B cell (primary cell): ENCODE results near the gene ESPN. TPM values are rescaled to one million over a fixed set of nuclear protein-coding genes. Genes with fewer than 3 reads are reported as not detected.

Source experiments
- ATAC-seq: fragments of 200-7000 bp; cut with Tn5 transposase; one replicate; pipeline ENCODE4 v1.10.0; 2021; ENCODE audit warnings: low read depth, mild to moderate bottlenecking, moderate number of reproducible peaks, moderate library complexity
- CTCF ChIA-PET: fragments of 350-600 bp; sonication (Branson Sonifier 250); formaldehyde crosslinking; loops from one replicate; lab custom pipeline; 2021; ENCODE audit warnings: antibody characterized with exemption, inconsistent platforms; lab: Charles Lee
- POLR2A ChIA-PET: fragments of 350-600 bp; sonication (Branson Sonifier 250); formaldehyde crosslinking; loops from one replicate; lab custom pipeline; 2021; ENCODE audit warnings: antibody characterized with exemption; lab: Charles Lee
- DNase-seq: peaks from one replicate; pipeline ENCODE4 v3.0.0; 2013
- H2AFZ ChIP-seq: 2 replicates; pipeline ENCODE4 v1.6.1; 2012; ENCODE audit warnings: mild to moderate bottlenecking, low read depth, low read length; ENCODE audit not compliant: insufficient read depth, poor library complexity, severe bottlenecking
- H3K27ac ChIP-seq, 2 donors: 1 replicate in 1 of 2; 2 replicates in 1 of 2; pipeline ENCODE4 v1.5.1; 2012 to 2013; ENCODE audit warnings: low read length in 2 of 2, mild to moderate bottlenecking in 2 of 2, moderate library complexity in 1 of 2
- H3K27me3 ChIP-seq, 4 experiments: fragments of 200-600 bp in 1 of 4; sonication (generic) in 1 of 4; replicated peaks in 1 of 4; 1 replicate in 2 of 4; 2 replicates in 2 of 4; pipeline versions ENCODE4 v1.6.1 to v1.7.0; 2013 to 2016; ENCODE audit warnings: low read length in 3 of 4, mild to moderate bottlenecking in 2 of 4, mixed read lengths in 1 of 4, moderate library complexity in 1 of 4; ENCODE audit not compliant: insufficient read depth in 4 of 4, control insufficient read depth in 3 of 4; ENCODE audit errors: control extremely low read depth in 1 of 4
- H3K36me3 ChIP-seq, 2 experiments: replicated peaks in 1 of 2; 1 replicate in 1 of 2; 2 replicates in 1 of 2; pipeline versions ENCODE4 v1.6.1 to v1.7.1; 2013; ENCODE audit warnings: low read length in 1 of 2; ENCODE audit not compliant: insufficient read depth in 2 of 2, control insufficient read depth in 1 of 2; ENCODE audit errors: control extremely low read depth in 1 of 2, extremely low read depth in 1 of 2
- H3K4me1 ChIP-seq, 2 donors: fragments of 200-600 bp in 1 of 2; sonication (generic) in 1 of 2; 1 replicate in 1 of 2; 2 replicates in 1 of 2; pipeline versions ENCODE4 v1.5.1 to v1.6.1; 2013 to 2017; ENCODE audit warnings: low read length in 2 of 2; ENCODE audit not compliant: control insufficient read depth in 2 of 2, insufficient read depth in 2 of 2
- H3K4me2 ChIP-seq: replicated peaks from 2 replicates; pipeline ENCODE3; 2012; ENCODE audit warnings: mild to moderate bottlenecking, low read depth, low read length; ENCODE audit not compliant: poor library complexity, severe bottlenecking
- H3K4me3 ChIP-seq, 5 experiments: fragments of 200-600 bp in 1 of 5; sonication (generic) in 1 of 5; 1 replicate in 3 of 5; 2 replicates in 2 of 5; pipeline versions ENCODE4 v1.5.1 to v1.7.0; 2011 to 2016; ENCODE audit warnings: low read length in 4 of 5, mild to moderate bottlenecking in 4 of 5, low read depth in 2 of 5, control low read depth in 1 of 5, moderate library complexity in 1 of 5; ENCODE audit not compliant: insufficient read depth in 1 of 5; ENCODE audit errors: control extremely low read depth in 1 of 5, extremely low read depth in 1 of 5
- H3K79me2 ChIP-seq: fragments of 200-600 bp; sonication (generic); one replicate; pipeline ENCODE4 v1.6.0; 2016; ENCODE audit warnings: low read length; ENCODE audit not compliant: control insufficient read depth, insufficient read depth
- H3K9ac ChIP-seq: fragments of 200-600 bp; sonication (generic); 2 replicates; pipeline ENCODE4 v1.6.1; 2017; ENCODE audit warnings: mild to moderate bottlenecking, low read length, moderate library complexity
- H3K9me3 ChIP-seq, 3 donors: one replicate each; pipeline versions ENCODE4 v1.6.1 to v1.7.1; 2013; ENCODE audit warnings: low read length in 2 of 3; ENCODE audit not compliant: control insufficient read depth in 2 of 3, insufficient read depth in 1 of 3; ENCODE audit errors: control extremely low read depth in 1 of 3
- H4K20me1 ChIP-seq: 2 replicates; pipeline ENCODE4 v1.6.0; 2012; ENCODE audit warnings: mild to moderate bottlenecking, low read length; ENCODE audit not compliant: insufficient read depth, control insufficient read depth, poor library complexity, severe bottlenecking
- H3K27ac Mint-ChIP-seq: one replicate; pipeline ENCODE4 v1.8.0; 2021; ENCODE audit warnings: mixed read lengths
- H3K27me3 Mint-ChIP-seq: one replicate; pipeline ENCODE4 v1.8.0; 2021; ENCODE audit warnings: mixed read lengths
- H3K4me1 Mint-ChIP-seq: one replicate; pipeline ENCODE4 v1.8.0; 2021; ENCODE audit warnings: mixed read lengths
- H3K4me3 Mint-ChIP-seq: one replicate; pipeline ENCODE4 v1.8.0; 2021; ENCODE audit warnings: mixed read lengths
- H3K9me3 Mint-ChIP-seq: one replicate; pipeline ENCODE4 v1.8.0; 2022; ENCODE audit warnings: mixed read lengths; ENCODE audit not compliant: insufficient read depth
- CTCF ChIP-seq: fragments of 200-600 bp; IDR thresholded peaks from one replicate; pipeline ENCODE4 v1.8.0; 2022; ENCODE audit warnings: antibody characterized with exemption, mild to moderate bottlenecking
- EZH2 ChIP-seq: IDR thresholded peaks from 2 replicates; pipeline ENCODE4 v1.6.1; 2012; ENCODE audit warnings: borderline replicate concordance, low read depth, mild to moderate bottlenecking, moderate library complexity, low read length; ENCODE audit not compliant: insufficient read depth, poor library complexity, severe bottlenecking
- WGBS: methylation state at CpG from one replicate; pipeline ENCODE4 v1.1.5; 2013; ENCODE audit warnings: missing lambda C conversion rate; ENCODE audit not compliant: insufficient coverage; 5-methylcytosine and 5-hydroxymethylcytosine counted together
- intact Hi-C: fragments of 100-400 bp; cut with micrococcal nuclease; formaldehyde crosslinking; loops from one replicate; pipeline ENCODE4 v1.10.0; 2022
- polyA plus RNA-seq: library from polyadenylated mRNA; depleted of rRNA; stranded (reverse); fragments of >200 nt; gene quantifications from 2 replicates; pipeline ENCODE4 v1.2.3, GENCODE V29; 2012
- total RNA-seq, 2 donors: library from RNA; stranded (reverse); fragments of 120-200 nt in 1 of 2; gene quantifications; 1 replicate in 1 of 2; 2 replicates in 1 of 2; pipeline versions ENCODE4 v1.2.3 to v1.2.4, GENCODE V29; 2013 to 2022

ESPN gene
- total and polyA plus RNA-seq, 2 donors (not counting 1 experiment from before 2014, with no cell fraction given), result 0.19 to 0.25 TPM

GRCh38 chr1:6499296-6499695 lies 74.7 kb downstream of the ESPN start:
- peaks cover 34% of the 10 kb centered on the region for H3K27me3 Mint-ChIP-seq
- ChIA-PET CTCF (interaction anchor here (0.9 to 1.4 kb wide), 3 partner anchors 8 to 13 kb away, joined by 3 to 4 read pairs (median 4); partner anchors contain the start of gene PLEKHG5), POLR2A (no interaction called here)
- Histone ChIP-seq H3K4me1 (peaks cover 13 to 17% of the 10 kb centered on the region in 2 donors), H3K4me2 (no peak overlapping the region), H3K27ac (no peak overlapping the region), H3K9ac (no peak overlapping the region), H3K79me2 (no peaks in the 10 kb centered on the region), H2AFZ (no peak overlapping the region), H3K27me3 (peaks cover 0 to 46% (median 12%) of the 10 kb centered on the region in 4 experiments), H3K9me3 (no peaks in the 10 kb centered on the region), H4K20me1 (no peaks in the 10 kb centered on the region), H3K36me3 (no peaks in the 10 kb centered on the region), H3K4me3 (no peak overlapping the region)
- DNase-seq (no peak), ATAC-seq (no peak)
- no peaks in the 10 kb centered on the region for H3K9me3 Mint-ChIP-seq
- H3K4me3 Mint-ChIP-seq, result peak overlapping the region; percentile 29
- H3K27ac Mint-ChIP-seq, result no peak overlapping the region
- no peak for TF ChIP-seq EZH2
- no peak for TF ChIP-seq CTCF
- peaks cover 13% of the 10 kb centered on the region for H3K4me1 Mint-ChIP-seq
- intact Hi-C loops, result no loop called here
- 91% methylated on average over 1 of the region's 4 CpGs for WGBS

DNA sequence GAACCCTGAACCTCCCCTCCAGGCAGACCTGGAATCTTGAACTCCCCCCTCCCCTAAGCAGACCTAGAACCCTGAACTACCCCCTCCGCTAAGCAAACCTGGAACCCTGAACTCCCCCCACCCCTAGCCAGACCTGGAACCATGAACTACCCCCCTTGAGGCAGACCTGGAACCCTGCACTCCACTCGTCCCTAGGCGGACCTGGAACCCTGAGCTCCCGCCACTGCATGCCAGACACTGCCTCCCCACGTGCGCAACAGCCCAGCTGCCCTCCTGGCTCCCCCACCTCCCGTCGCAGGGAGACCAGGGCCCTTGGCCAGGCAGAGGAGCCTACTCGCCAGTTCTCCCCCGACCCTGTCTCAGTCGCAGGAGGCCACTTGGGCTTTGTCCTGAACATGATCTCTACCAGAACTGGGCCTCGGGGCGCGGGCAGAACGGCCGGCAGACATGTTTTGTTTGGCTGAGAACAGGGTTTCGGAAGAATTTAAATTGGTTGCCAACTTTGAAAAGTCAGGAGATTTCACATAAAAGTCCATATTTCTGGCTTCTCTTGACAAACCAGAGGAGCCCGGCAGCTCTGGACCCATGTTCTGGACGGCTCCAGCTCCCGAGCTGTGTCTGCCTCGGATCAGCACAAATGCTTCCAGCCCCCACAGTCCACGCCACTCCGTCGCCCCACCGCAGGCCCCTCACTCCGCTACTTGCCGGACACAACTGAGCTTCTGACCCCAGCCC lies 76.1 kb downstream of the ESPN start:
- ATAC-seq (no peak), DNase-seq (no peak)
- no peaks in the 10 kb centered on the region for H3K79me2 ChIP-seq
- no peak overlapping the region for H3K4me2 ChIP-seq
- H3K4me3 ChIP-seq, result no peak overlapping the region
- intact Hi-C loops, result no loop called here
- H3K4me1 Mint-ChIP-seq, result peaks cover 13% of the 10 kb centered on the region
- H2AFZ ChIP-seq, result no peak overlapping the region
- peaks cover 0 to 43% (median 12%) of the 10 kb centered on the region in 4 experiments for H3K27me3 ChIP-seq
- TF ChIP-seq CTCF (no peak), EZH2 (no peak)
- no peaks in the 10 kb centered on the region for H3K9me3 Mint-ChIP-seq
- no peak overlapping the region for H3K27ac Mint-ChIP-seq
- CTCF ChIA-PET, result no interaction called here
- no peak overlapping the region for H3K4me3 Mint-ChIP-seq
- peaks cover 13 to 17% of the 10 kb centered on the region in 2 donors for H3K4me1 ChIP-seq
- POLR2A ChIA-PET, result no interaction called here
- WGBS, result 93% methylated on average over 22 of the region's 27 CpGs
- no peaks in the 10 kb centered on the region for H3K9me3 ChIP-seq
- H3K9ac ChIP-seq, result no peak overlapping the region
- H3K27me3 Mint-ChIP-seq, result peaks cover 36% of the 10 kb centered on the region
- H3K36me3 ChIP-seq, result no peaks in the 10 kb centered on the region
- H4K20me1 ChIP-seq, result no peaks in the 10 kb centered on the region
- no peak overlapping the region for H3K27ac ChIP-seq
